Measurements from ENCODE around the gene GP5.

GP5 gene

DNA sequence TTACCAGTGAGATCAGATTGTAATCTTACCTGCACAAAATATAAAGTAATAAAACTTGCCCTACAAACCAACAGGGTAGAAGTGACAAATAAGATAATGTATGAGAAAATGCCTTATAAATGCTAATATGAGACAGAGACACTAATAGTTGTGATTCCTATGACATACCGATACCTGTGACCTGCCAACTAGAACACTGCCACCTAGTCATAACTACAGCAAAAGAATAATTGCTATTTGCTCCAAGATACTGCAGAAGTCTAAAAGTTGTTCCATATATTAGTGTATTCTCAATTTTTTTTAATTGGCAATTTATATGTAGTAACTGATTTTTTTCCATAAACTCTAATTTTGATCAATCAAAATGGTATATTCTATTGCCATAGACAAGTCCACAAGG, 25.3 kb upstream of the GP5 start:
- CTCF ChIA-PET = no interaction called here
- POLR2A ChIA-PET = no interaction called here

GRCh38 chr3:194423317-194423716, 24.3 kb upstream of the GP5 start:
- TF ChIP-seq, protein P1, sequence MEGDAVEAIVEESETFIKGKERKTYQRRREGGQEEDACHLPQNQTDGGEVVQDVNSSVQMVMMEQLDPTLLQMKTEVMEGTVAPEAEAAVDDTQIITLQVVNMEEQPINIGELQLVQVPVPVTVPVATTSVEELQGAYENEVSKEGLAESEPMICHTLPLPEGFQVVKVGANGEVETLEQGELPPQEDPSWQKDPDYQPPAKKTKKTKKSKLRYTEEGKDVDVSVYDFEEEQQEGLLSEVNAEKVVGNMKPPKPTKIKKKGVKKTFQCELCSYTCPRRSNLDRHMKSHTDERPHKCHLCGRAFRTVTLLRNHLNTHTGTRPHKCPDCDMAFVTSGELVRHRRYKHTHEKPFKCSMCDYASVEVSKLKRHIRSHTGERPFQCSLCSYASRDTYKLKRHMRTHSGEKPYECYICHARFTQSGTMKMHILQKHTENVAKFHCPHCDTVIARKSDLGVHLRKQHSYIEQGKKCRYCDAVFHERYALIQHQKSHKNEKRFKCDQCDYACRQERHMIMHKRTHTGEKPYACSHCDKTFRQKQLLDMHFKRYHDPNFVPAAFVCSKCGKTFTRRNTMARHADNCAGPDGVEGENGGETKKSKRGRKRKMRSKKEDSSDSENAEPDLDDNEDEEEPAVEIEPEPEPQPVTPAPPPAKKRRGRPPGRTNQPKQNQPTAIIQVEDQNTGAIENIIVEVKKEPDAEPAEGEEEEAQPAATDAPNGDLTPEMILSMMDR (IDR thresholded peaks at IDR 0.05; ENCODE audit: control extremely low read depth, extremely low read depth, low read depth, missing control alignments) = no peak
- no peak for DNase-seq (ENCODE audit: extremely low spot score)
- ChIA-PET POLR2A (no interaction called here), CTCF (no interaction called here)

More for the DNA sequence above, 25.3 kb upstream of the GP5 start:
- DNase-seq (ENCODE audit: extremely low spot score) = no peak
- TF ChIP-seq, protein P1 (IDR thresholded peaks at IDR 0.05; ENCODE audit: control extremely low read depth, extremely low read depth, low read depth, missing control alignments) = no peak

- CTCF ChIA-PET = interaction anchor here (1.2 to 1.3 kb wide), 2 partner anchors 13 to 25 kb away, joined by 3 to 4 read pairs; no protein-coding TSS in a partner anchor
- POLR2A ChIA-PET = no interaction called here
- TF ChIP-seq, protein P1 (IDR thresholded peaks at IDR 0.05; ENCODE audit: control extremely low read depth, extremely low read depth, low read depth, missing control alignments) = no peak
- DNase-seq (ENCODE audit: extremely low spot score) = no peak
These were observed 23.1 kb upstream of the GP5 start for GRCh38 chr3:194422188-194422587.

DNA sequence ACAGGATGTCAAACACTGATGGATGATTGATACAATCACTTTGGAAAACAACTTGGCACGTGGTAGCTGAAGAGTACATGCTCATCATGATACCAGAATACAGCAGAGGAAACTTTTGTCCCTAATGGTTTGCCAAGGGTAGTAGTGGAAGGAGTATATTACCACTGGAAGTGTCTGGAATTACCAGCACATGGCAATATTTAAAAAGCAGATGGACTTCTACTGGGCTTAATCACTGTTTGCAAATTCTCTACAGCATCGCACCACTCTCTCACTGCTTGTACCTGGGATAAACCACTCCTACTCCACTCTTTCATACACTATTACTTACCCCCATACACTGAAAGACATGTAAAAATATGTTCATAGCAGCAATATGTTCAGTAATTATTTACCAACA, 19.6 kb upstream of the GP5 start:
- no peak for DNase-seq (ENCODE audit: extremely low spot score)
- TF ChIP-seq, protein P1 (IDR thresholded peaks at IDR 0.05; ENCODE audit: control extremely low read depth, extremely low read depth, low read depth, missing control alignments) = no peak
- ChIA-PET POLR2A (no interaction called here), CTCF (interaction anchor here (1.8 kb wide), 1 partner anchor 53 kb away, joined by 4 read pairs; no protein-coding TSS in a partner anchor)

GRCh38 chr3:194407423-194407822, 8.4 kb upstream of the GP5 start:
- DNase-seq (ENCODE audit: extremely low spot score) = no peak
- TF ChIP-seq, protein P1 (IDR thresholded peaks at IDR 0.05; ENCODE audit: control extremely low read depth, extremely low read depth, low read depth, missing control alignments) = no peak
- ChIA-PET POLR2A (no interaction called here), CTCF (interaction anchor here (1.0 to 5.1 kb wide), 8 partner anchors 11 to 627 kb away, joined by 3 to 26 read pairs (median 4); no protein-coding TSS in a partner anchor)

- no peak for DNase-seq (ENCODE audit: extremely low spot score)
- ChIA-PET CTCF (interaction anchor here (1.1 to 5.1 kb wide), 7 partner anchors 9 to 297 kb away, joined by 3 to 26 read pairs (median 6); no protein-coding TSS in a partner anchor), POLR2A (no interaction called here)
- TF ChIP-seq, protein P1 (IDR thresholded peaks at IDR 0.05; ENCODE audit: control extremely low read depth, extremely low read depth, low read depth, missing control alignments) = no peak
These were observed 6.7 kb upstream of the GP5 start for GRCh38 chr3:194405766-194406165.

Measured in GM10248 (cell line).